UCSD-AML1 (cell line): Measurements from ENCODE around the gene SEC22C.

Experiments
- DNase-seq: peaks from one replicate; lab custom pipeline; 2025; ENCODE audit not compliant: unreplicated experiment; lab: John Stamatoyannopoulos, UW

Gene SEC22C

DNA sequence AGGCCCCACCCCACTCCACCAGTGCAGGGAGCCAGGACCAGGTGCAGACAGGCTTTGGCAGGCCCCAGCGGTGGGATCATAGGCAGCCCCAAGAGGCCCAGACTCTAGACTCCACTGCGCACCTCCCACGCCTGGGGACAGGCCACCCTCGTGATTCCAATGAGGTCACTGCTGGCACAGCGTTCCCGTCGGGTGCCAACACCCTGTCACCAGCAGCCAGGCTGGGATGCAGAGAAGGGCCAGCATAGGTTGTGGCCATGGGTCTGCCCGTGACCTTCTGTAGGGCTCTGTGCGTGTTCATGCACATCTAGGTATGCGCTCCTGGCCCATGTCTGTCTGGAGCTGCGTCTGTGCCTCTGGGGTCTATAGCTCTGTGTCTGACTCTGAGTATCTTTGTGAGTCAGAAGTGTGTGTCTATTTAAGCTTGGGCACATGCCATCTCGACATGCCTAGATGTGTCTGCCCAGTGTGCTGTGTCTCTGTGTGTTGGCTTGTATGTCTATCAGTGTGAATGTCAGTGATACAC, 66.3 kb downstream of the SEC22C start:
- DNase-seq: no peak

DNA sequence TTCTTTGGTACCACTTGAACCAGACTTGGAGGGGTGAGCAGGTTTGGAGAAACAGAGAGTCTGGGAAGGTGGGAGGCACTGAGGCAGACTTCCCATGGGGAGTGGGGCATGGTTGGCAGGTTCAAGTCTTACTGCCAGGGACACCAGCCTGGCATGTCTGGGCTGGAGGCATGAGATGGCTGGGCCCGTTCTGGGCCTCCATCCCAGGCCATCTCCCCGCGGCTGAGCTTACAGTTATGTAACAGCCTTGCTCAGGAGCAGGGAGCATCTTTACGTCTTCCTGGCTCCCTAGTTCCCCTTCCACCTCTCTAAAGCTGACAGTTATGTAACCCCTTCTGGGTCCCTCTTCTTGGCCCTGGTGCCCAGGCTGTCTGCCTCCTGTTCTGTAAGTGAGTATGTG, 66.9 kb downstream of the SEC22C start:
- DNase-seq: no peak

DNA sequence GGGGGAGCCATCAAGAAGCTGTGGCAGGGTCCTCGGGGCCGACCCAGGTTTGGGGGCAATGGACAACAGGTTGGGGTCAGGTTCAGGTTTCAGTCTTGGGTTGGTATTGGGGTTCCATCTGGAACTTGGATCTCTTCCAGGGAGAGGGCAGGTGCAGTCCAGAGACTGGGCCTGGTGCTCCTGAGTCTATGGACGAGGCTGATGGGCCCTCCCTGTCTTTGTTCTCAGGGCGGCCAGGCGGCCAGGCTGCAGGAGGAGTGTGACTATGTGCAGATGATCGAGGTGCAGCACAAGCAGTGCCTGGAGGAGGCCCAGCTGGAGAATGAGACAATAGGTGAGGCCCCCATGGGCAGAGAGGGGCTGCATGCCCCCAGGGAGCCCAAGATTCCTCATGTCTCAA, 68.2 kb downstream of the SEC22C start:
- no peak for DNase-seq

DNA sequence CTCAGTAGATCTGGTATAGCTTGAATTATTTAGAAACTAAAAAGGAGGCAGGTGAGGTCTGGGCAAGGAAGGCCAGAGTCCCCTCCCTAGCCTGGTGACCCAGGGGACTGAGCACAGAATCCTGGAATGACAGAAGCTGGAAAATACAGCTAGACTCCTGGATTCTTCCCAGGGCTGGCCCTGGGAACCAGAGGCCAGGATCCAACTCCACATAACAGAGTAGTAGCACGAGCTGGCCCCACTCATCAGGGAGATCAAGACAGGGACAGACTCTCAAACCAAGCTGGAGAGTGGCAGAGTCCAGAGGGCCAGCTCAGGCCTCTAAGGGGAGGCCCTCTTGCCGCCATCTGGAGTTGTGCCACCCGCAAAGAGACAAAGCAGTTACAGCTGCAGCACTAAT, 68.6 kb downstream of the SEC22C start:
- DNase-seq: no peak

DNA sequence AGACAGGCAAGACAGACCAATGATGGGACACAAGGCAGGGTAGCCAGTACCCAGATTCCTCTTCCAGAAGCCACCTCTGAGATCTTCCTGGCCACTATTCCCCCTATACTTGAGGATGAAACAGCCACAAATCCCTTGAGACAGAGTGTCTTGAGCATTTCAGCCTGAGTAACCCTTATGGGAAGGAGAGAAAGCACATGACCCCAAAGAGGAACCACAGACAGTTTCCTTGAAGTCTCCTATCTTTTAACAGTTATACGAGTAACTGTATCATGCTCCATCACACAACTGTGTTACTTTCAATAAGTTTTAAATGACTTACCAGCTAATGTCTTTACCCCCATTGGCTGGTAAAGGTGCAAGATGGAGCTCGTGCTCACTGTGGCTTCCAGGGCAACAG, 70.0 kb downstream of the SEC22C start:
- DNase-seq: no peak

DNA sequence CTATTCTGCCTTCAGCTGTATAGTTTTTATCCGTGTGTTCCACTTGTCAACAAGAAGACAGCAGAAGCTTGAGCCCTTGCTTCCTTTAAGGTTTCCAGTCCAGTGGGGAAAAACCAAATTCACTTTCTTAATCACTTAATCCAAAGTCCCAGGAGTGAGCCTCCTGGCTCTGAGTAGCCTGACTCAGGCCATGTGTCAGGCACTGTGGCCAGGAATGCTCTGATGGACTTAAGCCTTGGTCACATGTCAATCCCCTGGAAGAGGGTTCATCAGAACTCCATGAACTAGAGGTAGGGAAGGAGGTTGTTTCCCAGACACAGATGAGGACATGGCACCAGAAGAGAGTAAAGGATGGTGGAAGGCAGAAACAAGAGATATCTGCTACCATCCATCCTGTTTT, 70.6 kb downstream of the SEC22C start:
- no peak for DNase-seq

DNA sequence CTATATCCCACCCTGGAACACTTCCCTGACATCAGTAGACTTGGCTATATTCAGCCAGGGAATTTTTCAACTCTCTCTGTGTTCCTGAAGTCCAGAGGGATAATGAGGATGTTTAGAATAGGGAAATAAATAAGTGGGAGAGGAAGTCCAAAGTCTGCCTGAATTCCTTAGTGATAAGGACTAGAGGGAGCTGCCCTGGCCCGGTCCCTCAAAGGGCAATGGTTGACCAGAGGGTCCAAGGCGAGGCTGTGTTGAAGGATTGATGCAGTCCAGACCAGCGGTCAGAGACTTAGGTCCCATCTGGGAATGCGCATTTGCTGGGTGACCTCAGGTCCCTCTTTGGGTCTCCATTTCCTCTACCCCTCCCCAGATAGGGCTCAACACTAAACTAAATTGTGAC, 71.4 kb downstream of the SEC22C start:
- DNase-seq: no peak

DNA sequence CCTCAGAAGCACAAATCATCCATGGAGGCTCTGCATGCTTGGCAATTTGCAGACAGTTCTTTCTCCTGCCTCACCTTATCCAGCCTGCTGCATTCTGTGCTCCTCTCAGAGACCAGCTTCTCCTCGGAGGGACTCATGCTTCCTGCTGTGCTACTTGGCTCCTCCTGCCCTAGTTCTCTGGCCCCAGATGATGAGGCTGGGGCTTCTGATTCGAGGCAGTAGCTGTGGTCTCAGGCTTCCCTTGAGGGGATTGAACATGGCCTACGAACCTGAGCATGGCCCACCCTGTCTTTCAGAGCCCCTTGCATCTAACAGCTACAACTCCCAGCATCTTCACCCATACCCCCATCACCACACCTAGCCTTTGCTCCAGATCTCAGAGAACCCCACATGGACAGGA, 72.7 kb downstream of the SEC22C start:
- no peak for DNase-seq

DNA sequence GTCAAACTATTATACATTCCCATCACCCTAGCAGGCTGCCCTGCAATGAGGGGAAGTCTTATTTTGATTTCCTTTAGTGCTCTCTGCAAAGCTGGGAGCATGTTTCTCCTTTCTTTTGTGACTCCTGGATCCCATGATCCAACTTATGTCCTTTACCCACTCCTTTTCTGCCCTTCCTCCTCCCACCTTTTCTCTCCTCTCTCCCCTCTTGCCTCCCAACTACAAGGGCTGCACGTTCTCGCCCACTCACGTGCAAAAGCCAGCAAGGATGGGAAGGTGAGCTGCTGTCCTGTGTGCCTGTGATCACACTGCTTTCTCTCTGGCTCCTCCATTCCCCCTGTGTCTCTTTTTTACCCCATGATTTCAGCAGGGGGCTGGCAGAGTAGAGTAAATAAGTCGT, 73.2 kb downstream of the SEC22C start:
- DNase-seq: no peak

DNA sequence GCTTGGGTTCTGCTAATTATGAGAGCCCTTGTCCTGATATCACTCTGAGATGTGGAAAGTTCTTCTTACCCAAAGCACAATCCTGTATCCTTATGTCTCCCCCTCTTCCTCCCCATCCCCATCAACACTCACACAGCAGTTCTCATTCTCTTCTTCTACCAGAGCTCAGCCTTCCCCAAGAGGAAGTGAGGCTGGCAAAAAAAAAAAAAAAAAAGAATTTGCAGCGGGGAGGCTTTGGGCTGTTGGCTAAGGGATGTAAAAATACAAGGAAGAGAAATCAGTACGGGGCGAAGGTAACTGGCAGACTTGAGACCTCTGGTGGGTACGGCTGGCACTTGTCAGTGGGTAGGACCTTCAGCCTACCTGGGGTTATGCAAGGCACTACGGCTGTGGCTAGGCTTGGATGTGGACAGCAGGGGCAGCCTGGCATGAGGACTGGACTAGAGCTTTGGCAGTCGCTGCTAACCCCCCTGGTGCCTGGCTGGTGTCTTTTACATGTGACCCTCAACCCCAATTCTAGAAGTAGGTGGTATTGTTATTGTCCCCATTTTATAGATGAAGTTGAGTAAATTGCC, 73.9 kb downstream of the SEC22C start:
- no peak for DNase-seq

DNA sequence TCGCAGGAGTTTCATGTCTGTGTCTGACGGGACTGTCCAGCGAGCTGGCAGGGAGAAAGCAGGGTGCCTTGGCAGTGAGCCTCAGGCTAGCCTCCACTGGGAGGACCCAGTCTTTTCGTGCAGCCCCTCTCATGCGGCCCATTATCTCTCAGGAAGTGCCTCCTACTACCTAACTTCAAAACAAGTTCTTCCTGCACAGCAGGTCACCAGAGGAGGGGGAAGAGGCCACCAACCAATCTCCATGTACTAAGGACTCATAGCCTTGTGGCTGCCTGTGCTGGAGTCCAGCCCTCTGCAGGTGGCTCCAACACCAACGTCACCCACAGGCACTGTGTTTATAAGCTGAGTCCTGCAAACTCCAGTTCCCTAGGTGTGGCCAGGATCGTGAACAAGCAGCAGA, 74.5 kb downstream of the SEC22C start:
- no peak for DNase-seq

DNA sequence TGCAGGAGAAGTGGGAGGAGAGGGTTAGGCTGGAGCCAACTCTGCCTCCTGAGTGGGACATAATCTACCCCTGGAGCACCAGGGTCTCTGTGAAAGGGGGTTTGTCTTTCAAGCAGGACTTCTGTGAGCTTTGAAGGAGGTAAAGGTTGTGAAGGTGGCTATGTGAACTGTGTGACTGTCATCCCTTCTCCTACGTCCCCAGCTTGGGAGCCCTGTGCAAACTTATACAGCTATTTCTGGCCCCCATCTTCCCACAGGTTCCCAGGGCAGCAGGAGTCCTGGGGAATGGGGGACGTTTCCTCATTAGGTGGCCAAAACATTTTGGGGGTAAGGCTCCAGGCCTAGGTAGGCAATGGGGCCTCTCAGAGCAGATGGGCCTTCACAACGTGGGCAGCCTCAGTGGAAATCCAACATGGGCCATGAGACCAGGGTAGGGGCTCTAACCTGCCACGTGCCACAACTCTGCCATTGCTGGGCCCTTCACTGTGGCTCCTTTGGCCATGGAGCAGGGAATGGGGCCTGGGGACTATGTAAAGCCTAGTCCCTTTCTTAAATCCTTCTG, 75.8 kb downstream of the SEC22C start:
- DNase-seq: no peak

DNA sequence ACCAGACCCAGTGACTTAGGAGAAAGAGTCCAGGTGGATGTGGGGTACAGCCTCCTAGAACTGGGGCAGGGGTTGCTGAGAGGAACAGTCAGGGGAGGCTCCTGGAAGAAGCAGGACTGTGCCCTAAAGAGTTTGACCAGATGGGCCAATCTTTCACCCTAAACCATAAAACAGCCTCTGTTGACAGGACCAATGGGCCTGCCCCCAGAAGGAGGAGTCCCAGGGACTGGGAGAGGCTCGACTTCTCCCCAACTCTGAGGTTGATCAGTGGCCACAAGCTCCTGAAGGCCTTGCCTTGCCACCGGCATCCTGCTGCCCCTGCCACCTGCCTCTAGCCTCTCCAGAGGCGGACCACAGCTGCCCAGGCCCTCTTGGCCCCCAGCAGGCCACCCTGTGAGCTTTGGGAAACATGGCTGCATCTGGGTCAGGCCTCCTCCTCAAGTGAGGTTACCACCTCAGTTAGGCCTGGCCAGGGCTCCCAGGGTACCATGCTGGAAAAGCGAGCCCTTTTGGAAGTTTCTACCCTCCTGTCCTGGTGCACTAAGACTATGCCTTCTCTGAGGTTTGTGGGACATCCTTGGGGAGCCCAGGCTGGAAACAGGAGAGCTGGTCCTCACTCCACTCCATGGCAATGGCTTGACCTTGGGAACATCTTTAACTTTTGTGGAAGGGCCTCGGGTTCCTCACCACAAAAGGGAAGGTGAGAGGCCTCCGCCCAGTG, 76.5 kb downstream of the SEC22C start:
- DNase-seq: no peak

DNA sequence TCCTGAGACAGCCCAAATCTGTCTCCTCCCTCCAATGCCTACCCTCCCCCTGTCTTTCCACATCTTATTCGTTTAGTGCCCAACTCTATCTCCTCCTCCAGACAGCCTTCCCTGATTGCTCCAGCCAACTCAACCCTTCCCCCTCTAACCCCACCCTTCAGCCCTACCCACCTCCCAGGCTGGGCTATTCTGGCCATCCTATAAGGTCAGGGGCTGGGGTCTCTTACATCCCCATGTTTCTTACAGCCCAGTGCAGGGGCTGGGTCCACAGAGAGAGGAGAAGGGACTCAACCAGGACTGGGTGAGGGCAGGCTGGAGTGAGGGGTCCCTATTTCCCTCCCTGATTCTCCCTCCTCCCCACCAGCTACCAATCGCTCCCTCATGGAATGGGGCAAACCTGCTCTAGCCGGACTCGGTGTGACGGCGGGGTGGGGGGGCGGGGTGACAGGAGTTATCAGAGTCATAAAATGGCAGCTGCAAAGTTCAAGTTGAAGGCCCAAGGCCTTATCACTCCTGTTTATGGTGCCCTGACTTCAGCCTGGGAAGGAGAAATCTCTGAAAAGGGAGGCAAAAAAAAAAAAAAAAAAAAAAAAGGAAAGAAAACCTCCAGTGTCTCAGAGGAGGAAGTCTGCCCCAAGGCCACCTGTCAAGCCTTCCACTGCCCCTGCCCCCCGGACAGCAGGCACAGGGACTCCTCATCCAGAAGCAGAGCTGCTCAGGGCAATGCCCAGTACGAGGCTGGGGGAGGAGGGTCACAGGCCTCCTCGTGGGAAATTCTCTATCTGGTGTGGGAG, 77.2 kb downstream of the SEC22C start:
- DNase-seq: no peak

DNA sequence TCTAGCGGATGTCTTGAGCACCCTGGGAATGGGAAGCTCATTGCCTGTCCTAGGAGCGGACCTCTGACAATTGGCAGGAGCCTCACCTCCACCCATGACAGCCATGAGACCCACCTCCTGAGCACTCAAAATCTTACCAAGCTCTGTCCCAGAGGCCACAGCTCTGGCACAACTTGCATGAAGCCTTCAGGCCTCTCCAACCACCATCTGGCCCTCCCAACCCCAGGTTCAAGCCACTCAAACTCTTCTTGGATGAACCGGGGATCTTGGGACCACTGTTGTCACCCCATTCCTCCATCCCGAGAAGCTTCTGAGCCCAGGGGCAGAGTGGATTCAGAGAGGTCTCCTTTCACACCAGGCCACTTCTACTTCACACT, 77.8 kb downstream of the SEC22C start:
- DNase-seq: no peak

DNA sequence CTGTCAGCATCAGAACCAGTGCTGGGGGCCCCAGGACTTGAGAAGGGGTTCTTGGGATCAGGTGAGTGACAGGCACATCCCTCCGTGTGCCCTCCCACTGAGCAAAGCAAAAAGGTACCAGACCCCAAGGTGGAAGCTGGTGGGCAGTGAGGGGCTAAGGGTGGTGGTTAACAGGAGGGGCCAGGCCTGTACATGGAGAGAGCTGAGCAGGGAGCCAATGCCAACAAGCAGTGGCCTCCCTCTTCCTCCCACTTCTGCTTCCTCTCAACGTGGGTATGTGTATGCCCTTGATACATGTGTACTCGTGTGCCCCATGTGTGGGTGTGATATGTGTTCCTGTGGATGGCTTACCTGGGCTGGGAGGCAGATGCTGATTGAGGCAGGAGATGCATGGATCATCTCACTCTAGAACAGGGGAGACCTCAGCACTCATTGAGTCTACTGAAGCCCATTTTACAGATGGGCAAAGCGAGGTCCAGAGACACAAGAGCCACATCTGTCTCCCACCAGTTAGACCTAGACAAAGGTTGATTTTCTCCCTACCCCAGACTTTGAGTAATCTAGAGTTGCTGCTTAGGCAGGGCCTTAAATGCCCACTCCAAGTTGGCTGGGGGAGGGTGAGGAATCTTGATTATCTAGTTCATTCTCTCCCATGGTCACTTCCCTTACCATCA, 78.4 kb downstream of the SEC22C start:
- no peak for DNase-seq

DNA sequence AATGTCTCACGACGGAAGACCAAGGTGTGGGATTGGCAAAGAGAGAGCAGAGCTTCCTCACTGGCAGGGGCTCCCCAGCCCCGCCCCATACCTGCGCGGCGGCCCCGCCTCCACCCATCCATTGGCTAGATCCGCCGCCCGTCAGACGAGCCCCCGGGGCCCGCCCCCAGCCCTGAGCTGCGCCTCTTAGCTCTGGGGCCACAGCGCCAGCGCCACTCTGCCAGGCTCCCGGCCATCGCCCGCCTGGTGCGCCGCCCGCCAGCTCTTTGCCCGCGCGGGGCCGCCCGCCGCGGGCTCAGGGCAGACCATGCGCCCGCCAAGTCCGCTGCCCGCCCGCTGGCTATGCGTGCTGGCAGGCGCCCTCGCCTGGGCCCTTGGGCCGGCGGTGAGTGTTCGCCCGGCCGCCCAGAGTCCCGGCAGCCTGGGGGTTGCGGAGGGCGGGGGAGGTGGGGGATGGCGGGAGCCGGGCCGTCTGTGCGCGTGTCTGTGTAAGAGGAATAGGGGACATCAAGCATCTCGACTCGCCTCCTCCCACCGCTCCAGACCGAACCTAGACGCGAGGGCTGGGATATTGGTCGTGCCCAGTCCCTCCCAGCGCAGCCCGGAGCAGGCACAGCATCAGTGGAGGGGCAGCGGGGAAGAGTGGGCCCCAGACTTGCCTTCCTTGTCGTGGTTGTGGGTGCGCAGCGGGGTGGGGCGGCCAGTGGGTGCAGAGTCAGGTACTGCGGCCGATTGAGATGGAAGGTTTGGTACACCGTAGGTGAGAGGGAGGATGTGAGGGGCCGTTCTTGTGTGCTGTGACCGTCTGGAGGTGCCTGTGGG, 79.1 kb downstream of the SEC22C start, which contains the start of gene VIPR1:
TSS of gene VIPR1 (plus strand) at position 215 of the 822 bp plus-strand sequence. CDS start at position 308, 93 bp downstream.
- DNase-seq: peak; percentile 83

DNA sequence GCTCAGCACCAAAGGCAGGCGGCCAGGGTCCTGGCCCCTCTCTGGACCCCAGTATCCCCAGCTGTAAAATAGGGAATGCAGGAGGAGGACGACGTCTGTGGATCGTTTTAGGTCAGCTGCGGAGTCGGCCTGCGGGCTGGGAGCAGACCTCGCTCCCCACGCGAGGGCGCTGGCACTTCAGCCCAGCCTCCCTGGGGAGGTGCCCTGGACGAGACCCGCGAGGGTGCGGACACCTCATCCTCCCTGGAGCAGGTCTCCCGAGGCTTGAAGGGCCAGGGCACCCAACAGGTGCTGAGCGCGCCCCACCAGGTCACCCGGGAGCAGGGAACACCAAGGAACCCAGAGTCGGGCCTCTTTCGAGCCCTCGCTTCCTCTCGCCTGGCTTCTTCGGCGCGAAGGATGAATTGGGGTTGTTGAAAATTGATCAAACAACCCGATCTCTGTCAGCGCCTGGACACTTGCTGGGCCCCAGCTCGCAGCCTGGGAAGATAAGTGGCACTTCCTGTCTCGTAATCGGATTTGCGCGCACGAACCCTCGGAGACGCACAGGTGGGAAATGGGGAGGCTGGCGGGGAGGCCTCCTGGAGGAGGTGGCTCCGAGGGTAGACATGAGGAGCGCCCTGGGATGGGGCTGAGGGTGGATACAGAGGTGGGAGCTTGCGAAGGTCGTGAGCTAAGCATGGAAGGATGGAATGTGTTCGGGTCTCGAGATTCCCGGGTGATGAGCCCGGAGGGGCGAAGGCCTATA, 79.9 kb downstream of the SEC22C start:
- DNase-seq: peak; percentile 70

DNA sequence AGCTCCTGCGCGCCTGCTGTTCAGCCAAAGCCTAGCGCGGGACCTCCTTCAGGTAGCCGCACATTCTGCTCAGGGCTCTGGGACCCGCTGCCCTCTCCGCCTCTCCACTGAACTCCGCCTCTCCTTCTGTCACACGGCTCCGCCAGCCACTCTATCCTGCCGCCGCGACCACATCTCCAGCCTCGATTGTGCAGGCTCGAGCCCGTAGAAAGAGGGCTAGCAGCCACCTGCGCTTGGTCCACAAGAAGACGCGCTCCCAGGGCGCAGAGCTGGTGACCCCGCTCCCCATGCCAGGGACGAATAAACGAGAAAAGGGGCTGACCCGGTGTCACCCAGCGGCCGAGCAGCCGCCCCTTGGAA, 80.5 kb downstream of the SEC22C start:
- no peak for DNase-seq

DNA sequence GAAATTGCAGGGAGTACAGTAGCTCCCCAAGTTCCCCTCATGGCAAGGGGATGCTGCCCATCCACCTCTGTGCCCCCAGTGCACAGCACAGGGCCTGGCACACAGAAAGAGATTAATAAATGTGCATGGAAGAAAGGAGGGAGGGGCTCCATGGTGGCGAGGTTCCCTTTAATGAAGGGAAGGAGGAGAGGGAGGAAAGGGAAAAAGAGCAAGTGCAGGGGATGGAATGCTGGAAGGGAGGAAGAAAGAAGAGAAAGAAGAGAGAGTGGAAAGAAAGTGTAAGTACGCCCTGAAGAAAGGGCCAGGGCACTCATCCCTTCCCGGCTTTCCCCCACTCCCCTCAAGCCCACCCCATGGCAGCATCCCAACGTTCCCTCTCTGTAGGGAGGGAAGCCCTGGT, 80.9 kb downstream of the SEC22C start:
- no peak for DNase-seq
